ENCODE measurements around the gene SLC5A10.

Gene SLC5A10

DNA sequence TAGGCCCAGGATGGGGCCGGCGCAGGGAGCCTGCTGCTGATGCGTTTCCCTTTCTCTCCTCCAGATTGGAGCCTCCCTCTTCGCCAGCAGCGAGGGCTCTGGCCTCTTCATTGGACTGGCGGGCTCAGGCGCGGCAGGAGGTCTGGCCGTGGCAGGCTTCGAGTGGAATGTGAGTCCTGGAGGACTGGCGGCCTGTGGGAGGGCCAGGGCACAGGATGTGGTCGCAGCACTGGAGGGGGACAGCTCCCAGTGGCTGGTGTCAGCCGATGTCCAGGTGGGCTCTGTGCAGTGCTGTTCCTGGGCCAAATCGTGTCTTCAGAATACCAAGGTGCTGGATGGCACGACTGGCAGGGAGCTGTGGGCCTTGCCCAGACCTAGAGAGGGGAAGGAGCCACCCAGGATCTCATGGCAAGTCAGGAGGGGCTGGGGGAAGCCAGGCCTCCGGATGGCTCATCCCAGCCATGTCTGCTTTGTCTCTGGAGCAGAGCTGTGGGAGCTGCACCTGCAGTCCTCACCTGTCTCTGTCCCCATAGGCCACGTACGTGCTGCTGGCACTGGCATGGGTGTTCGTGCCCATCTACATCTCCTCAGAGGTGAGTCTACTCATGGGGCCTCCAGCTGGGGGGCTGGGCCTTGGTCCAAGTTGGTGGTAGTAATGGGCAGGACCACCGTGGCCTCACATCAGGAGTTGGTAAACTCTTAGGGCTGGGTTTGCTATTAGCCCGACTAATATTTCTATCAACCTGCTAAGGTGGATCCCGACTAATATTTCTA is 7.3 kb downstream of the SLC5A10 start:
- no peak for DNase-seq (ENCODE audit: extremely low read depth, low read depth)
- no peak overlapping the region for H3K4me3 ChIP-seq (replicated peaks; ENCODE audit: low read depth, low read length)
- TF ChIP-seq, protein P1, sequence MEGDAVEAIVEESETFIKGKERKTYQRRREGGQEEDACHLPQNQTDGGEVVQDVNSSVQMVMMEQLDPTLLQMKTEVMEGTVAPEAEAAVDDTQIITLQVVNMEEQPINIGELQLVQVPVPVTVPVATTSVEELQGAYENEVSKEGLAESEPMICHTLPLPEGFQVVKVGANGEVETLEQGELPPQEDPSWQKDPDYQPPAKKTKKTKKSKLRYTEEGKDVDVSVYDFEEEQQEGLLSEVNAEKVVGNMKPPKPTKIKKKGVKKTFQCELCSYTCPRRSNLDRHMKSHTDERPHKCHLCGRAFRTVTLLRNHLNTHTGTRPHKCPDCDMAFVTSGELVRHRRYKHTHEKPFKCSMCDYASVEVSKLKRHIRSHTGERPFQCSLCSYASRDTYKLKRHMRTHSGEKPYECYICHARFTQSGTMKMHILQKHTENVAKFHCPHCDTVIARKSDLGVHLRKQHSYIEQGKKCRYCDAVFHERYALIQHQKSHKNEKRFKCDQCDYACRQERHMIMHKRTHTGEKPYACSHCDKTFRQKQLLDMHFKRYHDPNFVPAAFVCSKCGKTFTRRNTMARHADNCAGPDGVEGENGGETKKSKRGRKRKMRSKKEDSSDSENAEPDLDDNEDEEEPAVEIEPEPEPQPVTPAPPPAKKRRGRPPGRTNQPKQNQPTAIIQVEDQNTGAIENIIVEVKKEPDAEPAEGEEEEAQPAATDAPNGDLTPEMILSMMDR (IDR thresholded peaks at IDR 0.05; ENCODE audit: low read depth, low read length, missing control alignments): no peak

DNA sequence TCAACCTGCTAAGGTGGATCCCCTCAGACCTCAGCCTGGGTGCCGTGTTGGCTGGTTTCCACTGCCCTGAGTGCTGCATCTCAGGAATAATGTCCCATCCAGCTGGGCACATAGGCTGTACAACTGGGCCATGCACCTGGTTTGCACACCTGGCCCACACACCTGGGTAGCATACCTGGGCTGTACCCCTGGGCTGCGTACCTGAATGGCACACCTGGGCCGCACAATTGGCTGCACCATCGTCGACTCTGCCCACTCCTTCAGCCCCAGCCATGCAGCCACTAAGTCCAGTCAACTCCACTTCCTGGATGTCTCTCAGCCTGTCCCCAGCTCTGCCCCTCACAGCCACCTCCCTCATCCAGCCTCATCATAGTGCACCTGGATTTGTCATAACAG is 7.9 kb downstream of the SLC5A10 start:
- H3K4me3 ChIP-seq (replicated peaks; ENCODE audit: low read depth, low read length): no peak overlapping the region
- DNase-seq (ENCODE audit: extremely low read depth, low read depth): no peak
- TF ChIP-seq, protein P1 (IDR thresholded peaks at IDR 0.05; ENCODE audit: low read depth, low read length, missing control alignments): no peak

DNA sequence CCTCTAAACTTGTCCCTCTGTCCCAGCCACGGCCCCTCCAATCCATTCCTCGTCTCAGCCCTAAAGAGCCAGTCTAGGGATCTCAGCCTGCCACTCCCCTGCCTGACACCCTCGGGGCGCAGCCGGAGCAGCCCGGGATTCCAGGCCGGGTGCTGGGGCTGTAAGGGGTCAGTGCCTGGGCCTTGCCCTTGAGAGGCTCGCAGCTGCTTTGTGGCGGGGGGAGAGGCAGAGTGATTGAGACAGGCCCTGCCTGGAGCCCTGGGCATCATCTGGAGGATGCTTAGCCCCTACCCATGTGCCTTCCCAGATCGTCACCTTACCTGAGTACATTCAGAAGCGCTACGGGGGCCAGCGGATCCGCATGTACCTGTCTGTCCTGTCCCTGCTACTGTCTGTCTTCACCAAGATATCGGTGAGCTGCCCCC is 8.3 kb downstream of the SLC5A10 start:
- DNase-seq (ENCODE audit: extremely low read depth, low read depth): no peak
- TF ChIP-seq, protein P1 (IDR thresholded peaks at IDR 0.05; ENCODE audit: low read depth, low read length, missing control alignments): no peak
- H3K4me3 ChIP-seq (replicated peaks; ENCODE audit: low read depth, low read length): no peak overlapping the region

DNA sequence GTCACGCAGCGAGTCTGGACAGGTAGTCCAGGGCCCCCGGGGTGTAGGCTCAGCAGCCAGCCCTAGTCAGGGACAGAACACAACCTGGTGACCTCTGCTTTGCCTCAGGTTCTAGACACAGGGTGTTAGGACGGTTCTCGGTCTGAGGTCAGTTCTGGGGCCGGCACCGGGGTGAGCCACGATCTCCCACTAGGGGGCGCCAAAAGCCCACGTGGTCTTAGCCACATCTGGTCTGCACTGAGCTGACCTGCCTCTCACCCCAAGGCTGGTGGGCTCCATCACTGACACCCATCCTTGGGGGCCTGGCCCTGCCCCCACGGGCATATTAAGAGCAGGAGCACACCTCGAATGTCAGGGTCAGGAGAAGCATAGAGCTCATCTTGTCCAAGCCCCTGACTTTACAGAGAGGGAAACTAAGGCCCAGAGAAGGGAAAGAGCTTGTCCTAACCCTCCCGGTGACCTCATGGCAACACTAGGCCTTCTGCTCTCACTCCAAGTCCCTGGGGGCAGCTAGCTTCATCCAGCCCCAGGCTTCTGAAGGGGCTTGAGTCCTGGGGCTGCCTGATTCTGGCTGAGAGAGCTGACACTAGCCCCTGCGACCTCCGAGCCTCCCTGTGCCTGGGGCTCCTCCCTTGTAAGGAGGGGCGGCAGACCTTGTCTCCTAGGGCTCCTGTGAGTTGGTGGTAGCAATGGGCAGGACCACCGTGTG is 9.0 kb downstream of the SLC5A10 start:
- no peak for DNase-seq (ENCODE audit: extremely low read depth, low read depth)
- no peak overlapping the region for H3K4me3 ChIP-seq (replicated peaks; ENCODE audit: low read depth, low read length)
- TF ChIP-seq, protein P1 (IDR thresholded peaks at IDR 0.05; ENCODE audit: low read depth, low read length, missing control alignments): peak; percentile 93

DNA sequence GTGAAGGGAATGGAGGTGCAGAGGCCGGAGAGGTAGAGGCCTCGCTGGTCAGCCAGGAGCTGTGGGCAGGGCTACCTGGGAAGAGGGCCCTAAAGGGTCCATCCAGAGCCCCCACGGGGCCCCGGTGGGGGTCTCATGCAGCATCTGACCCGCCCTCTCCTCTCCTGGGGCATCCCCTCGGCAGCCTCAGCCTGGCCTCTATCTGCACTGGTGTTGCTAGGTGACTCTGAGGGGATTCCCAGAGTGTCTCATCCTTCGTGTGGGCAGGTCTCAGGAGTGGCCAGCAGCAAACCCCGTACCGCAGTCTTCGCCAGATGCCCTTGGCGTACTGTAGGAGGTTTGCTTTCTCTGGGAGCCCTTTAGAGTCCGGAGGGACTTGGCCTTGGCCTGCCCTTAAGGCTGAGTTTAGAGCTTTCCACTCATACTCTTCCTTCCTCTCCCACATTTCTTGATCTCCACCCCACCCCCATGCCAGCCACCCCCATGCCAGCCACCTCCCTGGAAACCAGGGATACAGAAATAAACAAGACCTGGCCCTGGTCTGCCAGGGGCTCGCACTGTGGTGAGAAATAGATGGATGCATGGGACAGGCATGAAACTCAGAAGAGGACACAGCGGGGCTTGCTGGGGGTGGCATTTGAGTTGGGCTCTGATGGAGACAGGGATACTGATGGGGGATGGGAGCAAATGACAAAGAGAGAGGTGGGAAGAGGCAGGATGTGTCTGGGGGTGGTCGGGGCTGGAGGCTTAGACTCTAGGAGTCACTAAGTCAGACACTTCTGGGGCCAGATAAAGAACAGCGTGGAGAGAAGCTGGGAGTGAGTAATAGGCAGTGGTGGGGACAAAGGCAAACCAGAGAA is 9.9 kb downstream of the SLC5A10 start:
- no peak overlapping the region for H3K4me3 ChIP-seq (replicated peaks; ENCODE audit: low read depth, low read length)
- TF ChIP-seq, protein P1 (IDR thresholded peaks at IDR 0.05; ENCODE audit: low read depth, low read length, missing control alignments): no peak
- DNase-seq (ENCODE audit: extremely low read depth, low read depth): no peak

DNA sequence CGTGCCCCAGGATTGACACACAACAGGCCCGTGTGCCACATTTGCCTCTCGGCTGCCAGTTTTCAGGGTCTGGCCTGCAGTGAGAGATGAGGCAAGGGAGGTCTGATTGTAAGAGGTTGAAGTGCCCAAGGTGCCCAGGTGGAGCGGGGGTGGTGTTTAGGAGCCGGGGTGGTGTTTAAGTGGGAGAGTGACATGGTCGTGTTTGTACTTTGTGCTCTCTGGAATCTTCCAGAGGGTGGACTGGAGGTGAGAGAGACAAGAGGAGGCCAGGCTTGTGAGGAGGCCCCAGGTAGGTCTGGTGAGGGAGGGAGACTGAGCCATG is 10.5 kb downstream of the SLC5A10 start:
- TF ChIP-seq, protein P1 (IDR thresholded peaks at IDR 0.05; ENCODE audit: low read depth, low read length, missing control alignments): no peak
- H3K4me3 ChIP-seq (replicated peaks; ENCODE audit: low read depth, low read length): no peak overlapping the region
- DNase-seq (ENCODE audit: extremely low read depth, low read depth): no peak

Data from HFF-Myc (cell line).